GM19023 (cell line): Measurements from ENCODE around the gene VPS52.
"Not testable (repeated sequence)": the region's sequence is repeated elsewhere in the genome, so short reads cannot be mapped to it uniquely, and the experiment has no call there.

Source experiments
- ATAC-seq: cut with Tn5 transposase; IDR thresholded peaks from one replicate; pipeline ENCODE4 v1.9.1; 2021; ENCODE audit warnings: mild to moderate bottlenecking, moderate library complexity; ENCODE audit not compliant: unreplicated experiment

Gene VPS52

GRCh38 chr6:33304216-33304615, 32.5 kb upstream of the VPS52 start:
- no peak for ATAC-seq

GRCh38 chr6:33301877-33302276, 30.2 kb upstream of the VPS52 start:
- no peak for ATAC-seq

GRCh38 chr6:33299237-33299944, 27.7 kb upstream of the VPS52 start:
- peak; percentile 71 for ATAC-seq

GRCh38 chr6:33298773-33299236, 27.1 kb upstream of the VPS52 start, which contains the start of gene RGL2:
Gene RGL2 (minus strand): TSS chr6:33298942. CDS start chr6:33298610, 332 bp downstream.
- peak; percentile 27 for ATAC-seq

- ATAC-seq = peak; percentile 21
Observed at GRCh38 chr6:33297956-33298772, 26.5 kb upstream of the VPS52 start.

GRCh38 chr6:33297406-33297955, 25.8 kb upstream of the VPS52 start:
- no peak for ATAC-seq

GRCh38 chr6:33296797-33297405, 25.2 kb upstream of the VPS52 start:
- ATAC-seq = no peak

- ATAC-seq = no peak
Observed at GRCh38 chr6:33295621-33296369, 24.1 kb upstream of the VPS52 start.

- no peak for ATAC-seq
Observed at GRCh38 chr6:33294086-33294823, 22.6 kb upstream of the VPS52 start.

GRCh38 chr6:33292996-33293682, 21.5 kb upstream of the VPS52 start:
- no peak for ATAC-seq

GRCh38 chr6:33290459-33290858, 18.8 kb upstream of the VPS52 start:
- no peak for ATAC-seq

- ATAC-seq = no peak
Observed at GRCh38 chr6:33289784-33290315, 18.2 kb upstream of the VPS52 start.

- ATAC-seq = peak; percentile 92
Observed at GRCh38 chr6:33288921-33289783, 17.5 kb upstream of the VPS52 start, which contains the start of the genes PFDN6 and WDR46. Gene PFDN6 (plus strand): TSS chr6:33289601. CDS start chr6:33289857, 256 bp downstream. Gene WDR46 (minus strand): TSS chr6:33289239. CDS start chr6:33289170, 69 bp downstream.

- ATAC-seq = no peak
Observed at GRCh38 chr6:33288141-33288920, 16.7 kb upstream of the VPS52 start.

- no peak for ATAC-seq
Observed at GRCh38 chr6:33286946-33287914, 15.6 kb upstream of the VPS52 start.

- not testable (repeated sequence) for ATAC-seq
Observed at GRCh38 chr6:33285214-33285613, 13.5 kb upstream of the VPS52 start.
